HG03342 (cell line): Measurements from ENCODE around the gene SYNE4.
"Not testable (repeated sequence)": the region's sequence is repeated elsewhere in the genome, so short reads cannot be mapped to it uniquely, and the experiment has no call there.

Experiments
- ATAC-seq: cut with Tn5 transposase; IDR thresholded peaks from one replicate; pipeline ENCODE4 v1.9.1; 2021; ENCODE audit warnings: mild to moderate bottlenecking, moderate library complexity; ENCODE audit not compliant: unreplicated experiment

Gene SYNE4

GRCh38 chr19:36008336-36008978 is at the start of gene SYNE4:
Gene SYNE4, minus strand, starts transcription at chr19:36008813. Its CDS starts 132 bp downstream, at chr19:36008681.
- no peak for ATAC-seq

GRCh38 chr19:36054733-36055686 is 46.4 kb upstream of the SYNE4 start, which contains the start of gene WDR62:
Gene WDR62, plus strand, starts transcription at chr19:36054897. Its CDS starts 75 bp downstream, at chr19:36054972.
- peak; percentile 56 for ATAC-seq

- ATAC-seq: peak; percentile 79
Observed at GRCh38 chr19:36054119-36054732, 45.6 kb upstream of the SYNE4 start, which contains the start of gene THAP8. Gene THAP8, minus strand, starts transcription at chr19:36054285. Its CDS starts 68 bp downstream, at chr19:36054217.

- no peak for ATAC-seq
Observed at GRCh38 chr19:36051637-36052036, 43.0 kb upstream of the SYNE4 start.

GRCh38 chr19:36051236-36051635 is 42.6 kb upstream of the SYNE4 start:
- ATAC-seq: no peak

- no peak for ATAC-seq
Observed at GRCh38 chr19:36049080-36049698, 40.6 kb upstream of the SYNE4 start.

GRCh38 chr19:36047835-36048234 is 39.2 kb upstream of the SYNE4 start:
- ATAC-seq: no peak

GRCh38 chr19:36046443-36047050 is 37.9 kb upstream of the SYNE4 start:
- ATAC-seq: no peak

- no peak for ATAC-seq
Observed at GRCh38 chr19:36043952-36044351, 35.3 kb upstream of the SYNE4 start.

GRCh38 chr19:36041831-36042230 is 33.2 kb upstream of the SYNE4 start:
- ATAC-seq: no peak

- ATAC-seq: not testable (repeated sequence)
Observed at GRCh38 chr19:36041092-36041491, 32.5 kb upstream of the SYNE4 start.

GRCh38 chr19:36040495-36040894 is 31.9 kb upstream of the SYNE4 start:
- no peak for ATAC-seq

GRCh38 chr19:36032251-36033104 is 23.9 kb upstream of the SYNE4 start, which contains the start of gene CLIP3:
Gene CLIP3, minus strand, starts transcription at chr19:36032873. Its CDS starts 516 bp downstream, at chr19:36032357.
- no peak for ATAC-seq

GRCh38 chr19:36031308-36031707 is 22.7 kb upstream of the SYNE4 start:
- no peak for ATAC-seq

- ATAC-seq: no peak
Observed at GRCh38 chr19:36030264-36031148, 21.9 kb upstream of the SYNE4 start.

GRCh38 chr19:36028313-36029041 is 19.9 kb upstream of the SYNE4 start:
- no peak for ATAC-seq

- ATAC-seq: no peak
Observed at GRCh38 chr19:36027696-36028095, 19.1 kb upstream of the SYNE4 start.
